SK-N-SH (cell line): ENCODE measurements around the gene GRHL3.

Experiments
- CTCF ChIP-seq: fragments of 200-600 bp; sonication (generic); IDR thresholded peaks from 2 replicates; pipeline ENCODE4 v1.6.1; 2017; ENCODE audit warnings: antibody characterized with exemption, mild to moderate bottlenecking, moderate library complexity
- EP300 ChIP-seq, 2 experiments: IDR thresholded peaks; 2 replicates each; pipeline versions ENCODE4 v1.4.0 to v1.6.1; 2012; ENCODE audit warnings: borderline replicate concordance in 1 of 2, low read depth in 1 of 2, low read length in 1 of 2
- EZH2phosphoT487 ChIP-seq: fragments of 200-600 bp; sonication (generic); IDR thresholded peaks from 2 replicates; pipeline ENCODE4 v1.6.1; 2017; ENCODE audit warnings: low read depth, mixed run types, mild to moderate bottlenecking, antibody characterized with exemption, moderate library complexity, borderline replicate concordance

- TF ChIP-seq EZH2phosphoT487 (no peak), CTCF (no peak), EP300 (IDR thresholded peaks at IDR 0.05; ENCODE audit: borderline replicate concordance in 1 of 2, low read depth in 1 of 2, low read length in 1 of 2) (no peak)
Observed at GRCh38 chr1:24386241-24386640, 67.1 kb downstream of the GRHL3 start.
